Activated effector memory CD4-positive, alpha-beta T cell treated with anti-CD3 and anti-CD28 coated beads, Interleukin-2, amount 50 U/mL, for 16 hours (primary cell): ENCODE data around the gene DCAF4.
"Not testable (repeated sequence)": the region's sequence is repeated elsewhere in the genome, so short reads cannot be mapped to it uniquely, and the experiment has no call there.

ENCODE experiments used
- DNase-seq: peaks from one replicate; pipeline ENCODE4 v3.0.0-alpha.2; 2020

The DCAF4 gene

GRCh38 chr14:72941286-72941985 is 15.2 kb downstream of the DCAF4 start:
- DNase-seq = no peak

DNA sequence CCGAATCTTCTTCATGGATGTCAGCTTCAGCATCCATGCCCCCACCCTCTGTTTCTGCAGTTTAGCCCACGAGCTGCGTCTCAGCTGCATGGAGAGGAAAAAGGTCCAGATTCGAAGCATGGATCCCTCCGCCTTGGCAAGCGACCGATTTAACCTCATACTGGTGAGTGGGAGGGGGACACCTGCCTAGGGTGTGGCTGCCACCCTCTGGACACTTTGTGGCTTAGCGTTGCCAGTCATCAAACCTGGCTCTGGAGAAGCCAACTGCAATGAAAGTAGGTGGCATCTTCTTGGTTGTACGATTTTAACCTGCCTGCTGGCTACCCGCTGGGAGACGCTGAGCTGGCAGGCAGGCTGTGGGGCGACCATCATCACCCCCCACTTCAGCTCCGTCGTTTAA is 16.7 kb downstream of the DCAF4 start:
- no peak for DNase-seq

DNA sequence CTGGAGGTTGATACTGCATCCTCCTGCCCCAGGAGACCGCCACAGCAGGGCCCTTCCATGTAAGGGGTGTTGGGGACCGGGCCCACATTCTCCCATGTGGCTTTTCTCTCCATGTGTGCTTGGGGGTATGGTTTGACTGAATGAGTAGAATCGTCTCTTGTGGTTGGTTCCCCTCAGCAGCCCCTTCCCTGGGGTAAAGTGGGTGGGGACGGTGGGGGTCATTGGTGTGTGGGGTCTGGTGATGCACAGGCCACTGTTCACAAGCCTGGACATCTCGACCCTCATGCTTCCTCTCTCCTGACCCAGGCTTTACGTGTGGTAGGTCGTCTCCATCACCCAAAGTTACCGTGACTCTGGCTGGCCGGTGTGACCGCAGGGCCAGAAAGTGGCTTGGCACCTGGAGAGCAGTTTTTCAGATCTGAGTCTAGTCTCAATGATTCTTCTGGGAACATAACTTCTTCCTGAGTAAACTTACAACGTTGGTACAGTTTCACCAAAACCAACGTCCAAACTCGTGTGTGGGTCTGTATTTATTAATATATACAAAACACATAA is 17.7 kb downstream of the DCAF4 start:
- DNase-seq = no peak

DNA sequence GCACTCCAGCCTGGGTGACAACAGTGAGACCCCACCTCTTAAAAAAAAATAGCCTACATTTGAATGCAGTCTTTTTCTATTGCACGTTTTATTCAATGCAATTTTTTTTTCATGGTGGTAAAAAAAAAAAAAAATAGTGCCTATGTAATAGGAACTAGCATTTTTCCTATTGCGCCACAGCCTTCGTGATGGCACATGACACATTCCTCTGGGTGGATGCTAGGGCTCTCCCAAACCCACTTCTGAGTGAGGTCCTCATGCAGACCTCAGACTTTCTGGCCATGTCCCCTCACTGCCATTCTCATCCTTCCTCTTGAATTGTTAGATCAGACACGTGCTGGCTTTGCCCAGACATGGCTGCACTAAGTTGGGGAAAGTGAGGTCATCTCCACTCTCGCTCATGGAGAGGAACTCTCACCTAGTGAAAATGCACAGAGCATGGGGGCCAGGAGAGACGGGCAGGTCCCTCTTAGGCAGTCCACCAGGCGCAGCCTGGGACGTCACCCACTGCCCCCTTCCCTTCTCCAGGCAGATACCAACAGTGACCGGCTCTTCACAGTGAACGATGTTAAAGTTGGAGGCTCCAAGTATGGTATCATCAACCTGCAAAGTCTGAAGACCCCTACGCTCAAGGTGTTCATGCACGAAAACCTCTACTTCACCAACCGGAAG is 19.2 kb downstream of the DCAF4 start:
- DNase-seq = no peak

- no peak for DNase-seq
These were observed 20.2 kb downstream of the DCAF4 start for GRCh38 chr14:72946491-72946890.

- no peak for DNase-seq
These were observed 21.3 kb downstream of the DCAF4 start for GRCh38 chr14:72947366-72948160.

- DNase-seq = peak; percentile 87
These were observed 22.3 kb downstream of the DCAF4 start for GRCh38 chr14:72948481-72949138.

GRCh38 chr14:72952171-72952570 is 25.9 kb downstream of the DCAF4 start:
- DNase-seq = no peak

DNA sequence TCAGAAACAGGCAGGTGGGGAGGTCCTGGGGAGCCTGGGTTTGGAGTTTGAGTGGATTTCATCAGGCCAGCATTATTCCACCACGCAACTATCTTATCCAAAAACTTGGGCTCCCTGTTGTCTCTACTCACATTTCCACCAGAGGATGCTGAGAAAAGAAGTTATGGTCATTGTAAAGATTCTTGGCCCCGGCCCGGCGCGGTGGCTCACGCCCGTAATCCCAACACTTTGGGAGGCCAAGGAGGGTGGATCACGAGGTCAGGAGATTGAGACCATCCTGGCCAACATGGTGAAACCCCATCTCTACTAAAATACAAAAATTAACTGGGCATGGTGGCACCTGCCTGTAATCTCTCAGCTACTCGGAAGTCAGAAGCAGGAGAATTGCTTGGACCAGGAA is 30.5 kb downstream of the DCAF4 start:
- not testable (repeated sequence) for DNase-seq

DNA sequence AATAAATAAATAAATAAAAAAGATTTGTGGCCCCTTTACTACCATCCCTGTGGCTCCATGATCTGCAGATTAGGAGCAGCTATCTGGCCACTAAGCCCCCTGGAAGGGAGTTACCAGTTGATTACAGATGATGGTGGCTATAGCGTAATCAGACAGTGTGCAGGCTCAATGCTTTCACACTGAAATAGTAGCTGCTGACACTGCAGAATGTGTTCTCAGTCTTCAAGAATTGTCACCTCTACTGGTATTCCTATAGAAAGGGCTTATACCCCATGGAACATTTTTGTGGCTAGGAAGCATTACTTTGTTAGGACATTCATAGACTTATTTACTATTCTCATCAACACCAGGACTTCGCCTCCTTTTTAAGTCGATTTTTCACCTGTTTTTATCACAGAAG is 30.9 kb downstream of the DCAF4 start:
- DNase-seq = no peak

- no peak for DNase-seq
These were observed 32.3 kb downstream of the DCAF4 start for GRCh38 chr14:72958548-72958947.

- DNase-seq = not testable (repeated sequence)
These were observed 34.8 kb downstream of the DCAF4 start for GRCh38 chr14:72961016-72961415.

DNA sequence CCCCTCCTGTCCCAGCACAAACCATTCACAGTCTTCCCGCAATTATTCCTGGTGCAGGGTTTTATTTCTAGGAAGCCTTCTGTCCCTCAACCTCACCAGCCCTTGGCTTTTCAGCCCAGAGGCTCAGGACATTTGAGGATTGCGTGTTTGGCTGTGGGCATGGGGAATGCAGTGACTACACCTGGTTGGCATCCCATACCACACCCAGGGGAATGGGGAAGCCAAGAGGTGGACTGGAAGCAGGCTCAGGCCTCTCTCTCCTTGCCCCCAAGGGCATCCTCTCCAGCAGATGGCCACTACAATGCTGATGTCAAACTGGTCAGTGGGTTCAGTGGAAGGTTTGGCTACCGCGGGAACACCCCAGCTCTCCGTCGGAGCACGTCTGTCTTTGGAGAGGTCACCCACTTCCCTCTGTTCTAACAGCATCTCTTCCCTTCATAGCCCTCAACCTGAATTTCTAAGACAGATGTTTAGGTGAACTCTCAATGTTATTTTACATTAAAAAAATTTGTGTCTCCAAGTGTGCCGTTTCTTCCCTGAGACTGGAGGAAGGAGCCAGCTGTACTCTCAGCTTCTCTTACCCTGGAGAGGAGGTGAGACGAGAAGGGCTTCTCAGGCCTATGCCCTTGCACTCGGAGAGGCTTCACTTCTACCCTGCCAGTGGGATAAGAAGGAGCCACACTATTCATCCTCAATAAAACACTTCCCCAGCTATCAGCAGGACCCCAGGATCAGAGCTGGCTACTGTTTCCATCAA is 35.5 kb downstream of the DCAF4 start:
- no peak for DNase-seq

DNA sequence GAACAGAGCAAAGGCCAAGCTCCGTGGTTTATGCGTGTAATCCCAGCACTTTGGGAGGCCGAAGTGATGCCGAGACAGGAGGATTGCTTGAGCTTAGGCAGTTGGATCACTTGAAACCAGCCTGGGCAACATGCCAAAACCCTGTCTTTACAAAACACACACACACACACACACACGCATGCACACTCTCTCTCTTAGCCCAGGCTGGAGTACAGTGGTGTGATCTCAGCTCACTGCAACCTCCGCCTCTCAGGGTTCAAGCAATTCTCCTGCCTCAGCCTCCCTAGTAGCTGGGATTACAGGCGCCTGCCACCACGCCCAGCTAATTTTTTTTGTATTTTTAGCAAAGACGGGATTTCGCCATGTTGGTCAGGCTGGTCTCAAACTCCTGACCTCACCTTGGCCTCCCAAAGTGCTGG is 36.1 kb downstream of the DCAF4 start:
- DNase-seq = not testable (repeated sequence)

GRCh38 chr14:72962829-72963312 is 36.6 kb downstream of the DCAF4 start:
- DNase-seq = no peak

- DNase-seq = no peak
These were observed 39.0 kb downstream of the DCAF4 start for GRCh38 chr14:72965249-72965648.

DNA sequence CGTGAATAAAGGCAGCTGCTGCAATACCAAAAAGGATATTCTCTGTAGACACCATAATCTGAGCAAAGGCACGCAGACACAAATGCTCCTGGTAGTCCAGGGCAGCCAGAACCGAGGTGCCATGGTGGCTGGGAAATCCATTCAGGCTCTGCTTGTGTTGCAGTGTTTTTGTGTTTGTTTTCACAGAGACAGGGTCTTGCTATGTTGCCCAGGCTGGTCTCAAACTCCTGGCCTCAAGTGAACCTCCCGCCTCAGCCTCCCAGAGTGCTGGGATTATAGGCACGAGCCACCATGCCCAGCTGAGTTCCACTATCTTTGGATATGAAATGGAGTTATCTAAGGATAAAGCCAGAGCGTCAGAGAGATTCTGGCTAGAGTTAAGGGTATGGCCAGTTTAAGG is 39.8 kb downstream of the DCAF4 start:
- DNase-seq = no peak

- no peak for DNase-seq
These were observed 42.1 kb downstream of the DCAF4 start for GRCh38 chr14:72968316-72968715.

GRCh38 chr14:72970058-72970630 is 43.9 kb downstream of the DCAF4 start:
- DNase-seq = no peak

- DNase-seq = no peak
These were observed 44.7 kb downstream of the DCAF4 start for GRCh38 chr14:72970824-72971434.

- no peak for DNase-seq
These were observed 48.4 kb downstream of the DCAF4 start for GRCh38 chr14:72974661-72975060.
